WERI-Rb-1 (cell line): ENCODE data around the gene SLC47A2.

ENCODE experiments used
- DNase-seq: peaks from one replicate; pipeline ENCODE4 v3.0.0-alpha.2; 2020
- H3K27ac ChIP-seq: fragments of 250-450 bp; sonication (Bioruptor Pico); 2 replicates; pipeline ENCODE4 v1.5.1; 2020; ENCODE audit warnings: mild to moderate bottlenecking, moderate library complexity
- H3K27me3 ChIP-seq: fragments of 250-450 bp; sonication (Bioruptor Pico); 2 replicates; pipeline ENCODE4 v1.5.1; 2021; ENCODE audit warnings: mild to moderate bottlenecking, low read depth, moderate library complexity; ENCODE audit not compliant: insufficient read depth, severe bottlenecking
- H3K36me3 ChIP-seq: fragments of 250-450 bp; sonication (Bioruptor Pico); 2 replicates; pipeline ENCODE4 v1.5.1; 2020; ENCODE audit warnings: mild to moderate bottlenecking, moderate library complexity
- H3K4me3 ChIP-seq: 2 replicates; pipeline ENCODE4 v1.5.1; 2011; ENCODE audit warnings: low read depth, mild to moderate bottlenecking, control low read depth, low read length
- H3K9me3 ChIP-seq: fragments of 250-450 bp; sonication (Bioruptor Pico); 2 replicates; pipeline ENCODE4 v1.5.1; 2021; ENCODE audit warnings: mild to moderate bottlenecking, moderate library complexity; ENCODE audit not compliant: severe bottlenecking
- CTCF ChIP-seq: IDR thresholded peaks from 2 replicates; pipeline ENCODE4 v1.5.1; 2011; ENCODE audit warnings: low read depth, mild to moderate bottlenecking, control low read depth, inconsistent platforms, low read length

Gene SLC47A2

GRCh38 chr17:19733953-19734526 is 17.7 kb upstream of the SLC47A2 start:
- Histone ChIP-seq H3K36me3 (no peaks in the 10 kb centered on the region), H3K27ac (no peak overlapping the region), H3K4me3 (no peak overlapping the region), H3K9me3 (no peaks in the 10 kb centered on the region), H3K27me3 (no peaks in the 10 kb centered on the region)
- no peak for DNase-seq
- no peak for TF ChIP-seq CTCF

GRCh38 chr17:19731626-19732025 is 15.2 kb upstream of the SLC47A2 start:
- no peak for TF ChIP-seq CTCF
- Histone ChIP-seq H3K4me3 (no peak overlapping the region), H3K27me3 (no peaks in the 10 kb centered on the region), H3K36me3 (no peaks in the 10 kb centered on the region), H3K9me3 (no peaks in the 10 kb centered on the region), H3K27ac (no peak overlapping the region)
- no peak for DNase-seq

GRCh38 chr17:19730843-19731242 is 14.5 kb upstream of the SLC47A2 start:
- H3K27me3 ChIP-seq, result no peaks in the 10 kb centered on the region
- no peak overlapping the region for H3K4me3 ChIP-seq
- no peak for DNase-seq
- no peak for TF ChIP-seq CTCF
- H3K27ac ChIP-seq, result no peak overlapping the region
- no peaks in the 10 kb centered on the region for H3K36me3 ChIP-seq
- no peaks in the 10 kb centered on the region for H3K9me3 ChIP-seq

GRCh38 chr17:19729900-19730299 is 13.5 kb upstream of the SLC47A2 start:
- no peak for DNase-seq
- Histone ChIP-seq H3K9me3 (no peaks in the 10 kb centered on the region), H3K4me3 (no peak overlapping the region), H3K27me3 (no peaks in the 10 kb centered on the region), H3K27ac (no peak overlapping the region), H3K36me3 (no peaks in the 10 kb centered on the region)
- no peak for TF ChIP-seq CTCF

GRCh38 chr17:19728084-19728495 is 11.7 kb upstream of the SLC47A2 start:
- H3K27ac ChIP-seq, result no peak overlapping the region
- no peaks in the 10 kb centered on the region for H3K27me3 ChIP-seq
- no peaks in the 10 kb centered on the region for H3K36me3 ChIP-seq
- H3K4me3 ChIP-seq, result no peak overlapping the region
- no peak for TF ChIP-seq CTCF
- no peak for DNase-seq
- no peaks in the 10 kb centered on the region for H3K9me3 ChIP-seq

- no peak for TF ChIP-seq CTCF
- H3K36me3 ChIP-seq, result no peaks in the 10 kb centered on the region
- H3K27ac ChIP-seq, result no peak overlapping the region
- no peak overlapping the region for H3K4me3 ChIP-seq
- no peaks in the 10 kb centered on the region for H3K9me3 ChIP-seq
- no peaks in the 10 kb centered on the region for H3K27me3 ChIP-seq
- no peak for DNase-seq
These were observed 11.2 kb upstream of the SLC47A2 start for GRCh38 chr17:19727501-19728078.
